Activated T-cell treated with anti-CD3 and anti-CD28 coated beads, Interleukin-2, amount 50 U/mL, for 24 hours (primary cell): Measurements from ENCODE around the gene TRMT5.

Experiments used
- DNase-seq: peaks from one replicate; pipeline ENCODE4 v3.0.0-alpha.2; 2020
- H3K27ac Mint-ChIP-seq: 2 replicates; pipeline ENCODE4 v1.8.0; 2020; ENCODE audit warnings: mild to moderate bottlenecking, mixed read lengths
- H3K27me3 Mint-ChIP-seq: 2 replicates; pipeline ENCODE4 v1.8.0; 2020; ENCODE audit warnings: mixed read lengths
- H3K36me3 Mint-ChIP-seq: 2 replicates; pipeline ENCODE4 v1.8.0; 2020; ENCODE audit warnings: low read depth, mixed read lengths
- H3K4me1 Mint-ChIP-seq: 2 replicates; pipeline ENCODE4 v1.8.0; 2020; ENCODE audit warnings: low read depth, mixed read lengths
- H3K4me3 Mint-ChIP-seq: 2 replicates; pipeline ENCODE4 v1.8.0; 2020; ENCODE audit warnings: mild to moderate bottlenecking, moderate library complexity, mixed read lengths
- H3K9me3 Mint-ChIP-seq: 2 replicates; pipeline ENCODE4 v1.8.0; 2020; ENCODE audit warnings: mixed read lengths

The TRMT5 gene

DNA sequence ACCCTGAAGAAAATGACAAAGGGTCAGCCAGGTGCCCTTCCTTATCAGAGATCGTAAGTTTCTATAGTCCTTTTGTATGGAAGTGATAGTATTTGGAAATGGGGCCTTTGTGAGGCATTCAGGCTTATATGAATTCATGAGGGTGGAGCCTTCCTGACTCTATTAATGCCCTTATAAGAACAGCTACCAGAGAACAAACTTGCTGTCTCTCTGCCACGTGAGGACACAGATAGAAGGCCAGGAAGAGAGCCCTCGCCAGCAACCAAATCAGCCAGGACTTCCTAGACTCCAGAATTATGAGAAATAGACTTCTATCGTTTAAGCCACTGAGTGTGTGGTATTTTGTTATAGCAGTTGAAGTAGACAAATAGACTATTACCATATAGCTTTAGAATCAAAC is 36.7 kb downstream of the TRMT5 start:
- Mint-ChIP-seq H3K4me1 (peaks cover 20% of the 10 kb centered on the region), H3K27ac (no peak overlapping the region), H3K9me3 (no peaks in the 10 kb centered on the region), H3K36me3 (peaks cover 30% of the 10 kb centered on the region), H3K27me3 (no peaks in the 10 kb centered on the region), H3K4me3 (no peak overlapping the region)
- no peak for DNase-seq

DNA sequence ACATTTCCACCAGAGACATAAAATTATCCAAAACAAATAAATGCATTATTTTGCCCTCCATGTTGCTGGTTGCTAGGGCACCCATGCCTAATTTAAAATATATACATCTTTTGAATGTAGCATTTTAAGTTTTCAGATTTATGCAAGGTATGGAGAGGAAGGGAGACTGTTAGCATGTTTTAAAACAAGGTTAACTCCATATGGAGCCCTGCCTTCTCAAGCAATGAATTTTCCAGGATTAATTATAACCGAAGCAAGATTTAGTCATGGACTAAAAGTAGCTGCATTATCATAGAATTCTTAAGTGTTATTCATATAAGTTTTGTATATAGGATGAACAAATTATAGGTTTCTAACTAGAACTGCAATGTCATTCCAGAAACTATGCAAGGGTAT is 37.2 kb downstream of the TRMT5 start:
- Mint-ChIP-seq H3K4me1 (peaks cover 20% of the 10 kb centered on the region), H3K4me3 (no peak overlapping the region), H3K27ac (no peak overlapping the region), H3K9me3 (no peaks in the 10 kb centered on the region), H3K27me3 (no peaks in the 10 kb centered on the region), H3K36me3 (peaks cover 30% of the 10 kb centered on the region)
- no peak for DNase-seq

DNA sequence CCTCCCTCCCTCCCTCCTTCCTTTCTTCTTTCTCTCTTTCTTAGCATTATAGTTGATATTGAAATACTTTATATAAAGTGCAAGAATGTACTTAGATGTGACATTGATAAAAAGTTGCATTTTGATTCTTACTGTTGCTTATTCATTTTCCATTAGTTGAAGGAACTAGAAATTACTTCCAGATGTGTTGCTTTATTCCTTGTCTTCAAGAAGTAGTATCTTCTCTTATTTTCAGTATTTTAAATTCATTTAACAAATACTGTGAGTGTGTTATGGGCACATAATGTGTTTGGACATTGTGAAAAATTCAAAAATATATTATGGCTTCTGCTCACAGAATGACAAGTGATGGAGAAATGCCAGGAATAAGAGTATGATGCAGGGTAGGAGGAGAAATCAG is 45.6 kb downstream of the TRMT5 start:
- H3K27ac Mint-ChIP-seq = no peak overlapping the region

GRCh38 chr14:60933920-60934655 is 46.8 kb downstream of the TRMT5 start:
- Mint-ChIP-seq H3K4me3 (no peak overlapping the region), H3K27ac (no peak overlapping the region), H3K36me3 (peaks cover 13% of the 10 kb centered on the region), H3K27me3 (no peaks in the 10 kb centered on the region), H3K9me3 (peaks cover 3% of the 10 kb centered on the region), H3K4me1 (no peaks in the 10 kb centered on the region)
- DNase-seq = no peak

More for the DNA sequence above, 45.6 kb downstream of the TRMT5 start:
- no peaks in the 10 kb centered on the region for H3K4me1 Mint-ChIP-seq
- DNase-seq = no peak
- no peaks in the 10 kb centered on the region for H3K27me3 Mint-ChIP-seq
- H3K9me3 Mint-ChIP-seq = peaks cover 3% of the 10 kb centered on the region
- H3K36me3 Mint-ChIP-seq = peaks cover 13% of the 10 kb centered on the region
- no peak overlapping the region for H3K4me3 Mint-ChIP-seq

DNA sequence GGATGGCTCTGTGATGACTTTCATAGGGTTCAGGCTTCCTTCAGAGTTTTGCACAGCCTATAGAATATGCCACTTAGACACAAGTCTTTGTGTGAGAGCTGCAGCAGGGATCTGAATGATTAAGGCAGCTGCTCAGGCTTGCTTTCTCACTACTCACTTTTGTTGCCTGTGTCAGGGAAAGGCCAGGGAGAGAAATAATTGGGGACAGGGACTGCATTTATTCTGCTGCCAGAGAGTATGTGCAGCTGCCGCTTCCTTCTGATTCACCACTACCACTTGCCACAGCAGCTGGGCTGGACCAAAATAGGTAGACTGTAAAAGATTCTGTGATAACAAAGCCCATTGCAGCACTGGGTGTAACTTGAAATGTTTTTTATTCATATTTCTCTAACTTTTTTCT is 49.7 kb downstream of the TRMT5 start:
- Mint-ChIP-seq H3K27me3 (no peaks in the 10 kb centered on the region), H3K36me3 (peaks cover 8% of the 10 kb centered on the region), H3K4me3 (no peak overlapping the region), H3K4me1 (peaks cover under 1% of the 10 kb centered on the region), H3K27ac (no peak overlapping the region), H3K9me3 (peaks cover 3% of the 10 kb centered on the region)
- DNase-seq = no peak

DNA sequence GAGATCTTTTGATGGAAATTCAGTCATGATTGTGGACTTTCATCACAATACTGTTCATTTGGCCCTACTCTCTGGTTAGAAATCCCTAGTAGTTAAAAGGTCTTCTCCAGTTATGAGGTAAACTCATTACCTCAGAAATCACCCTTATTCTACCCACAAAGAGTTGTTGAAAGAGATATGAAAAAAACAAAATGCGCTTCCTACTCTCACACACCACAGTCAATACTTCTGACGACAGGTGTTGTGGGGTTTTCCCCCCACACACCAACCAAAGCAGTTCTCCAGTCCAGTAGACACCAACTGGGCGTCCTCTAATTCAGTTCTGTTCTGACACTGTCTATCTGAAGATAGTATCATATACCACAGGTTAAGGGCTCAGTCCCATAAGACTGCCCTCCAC is 54.9 kb downstream of the TRMT5 start:
- no peak overlapping the region for H3K4me3 Mint-ChIP-seq
- H3K4me1 Mint-ChIP-seq = peaks cover 9% of the 10 kb centered on the region

GRCh38 chr14:60925286-60925685 is 55.6 kb downstream of the TRMT5 start:
- H3K4me3 Mint-ChIP-seq = no peak overlapping the region
- no peaks in the 10 kb centered on the region for H3K9me3 Mint-ChIP-seq
- no peak overlapping the region for H3K27ac Mint-ChIP-seq
- H3K27me3 Mint-ChIP-seq = no peaks in the 10 kb centered on the region
- no peak for DNase-seq
- H3K36me3 Mint-ChIP-seq = no peaks in the 10 kb centered on the region
- peaks cover 9% of the 10 kb centered on the region for H3K4me1 Mint-ChIP-seq

More for the DNA sequence above, 54.9 kb downstream of the TRMT5 start:
- no peak for DNase-seq
- H3K27me3 Mint-ChIP-seq = no peaks in the 10 kb centered on the region
- no peaks in the 10 kb centered on the region for H3K9me3 Mint-ChIP-seq
- H3K36me3 Mint-ChIP-seq = no peaks in the 10 kb centered on the region
- no peak overlapping the region for H3K27ac Mint-ChIP-seq

DNA sequence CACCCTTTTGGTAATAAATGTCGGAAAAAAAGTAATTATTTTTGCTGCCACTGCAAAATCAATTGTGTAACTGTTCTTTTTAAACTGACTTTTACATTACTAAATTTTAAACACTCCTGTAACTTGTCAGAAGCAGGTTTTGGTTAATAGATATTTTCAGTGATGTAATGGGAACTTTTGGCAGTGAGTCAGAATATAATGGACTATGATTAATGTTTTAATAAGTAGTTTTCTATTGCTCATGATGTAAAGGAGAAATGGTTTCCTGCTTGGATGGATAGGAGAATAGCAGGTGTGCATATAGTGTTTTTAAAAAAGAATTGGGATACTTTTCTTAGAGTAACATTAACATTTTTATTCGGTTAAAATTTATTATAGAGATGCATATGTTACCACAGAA is 58.8 kb downstream of the TRMT5 start:
- H3K9me3 Mint-ChIP-seq = no peaks in the 10 kb centered on the region
- no peak for DNase-seq
- no peaks in the 10 kb centered on the region for H3K27me3 Mint-ChIP-seq
- no peak overlapping the region for H3K27ac Mint-ChIP-seq
- H3K4me3 Mint-ChIP-seq = no peak overlapping the region
- peaks cover 13% of the 10 kb centered on the region for H3K36me3 Mint-ChIP-seq
- peaks cover 9% of the 10 kb centered on the region for H3K4me1 Mint-ChIP-seq
